Left ventricle myocardium superior (tissue), 1 donor: Measurements from ENCODE around the gene CAMTA2. TPM values are rescaled to one million over a fixed set of nuclear protein-coding genes. Genes with fewer than 3 reads are reported as not detected.

Experiments
- microRNA-seq: library from miRNA; unstranded; fragments of <30 nt; microRNA quantifications from one replicate; pipeline ENCODE4 v1.2.0, GENCODE V29; 2020; ENCODE audit warnings: borderline number of aligned reads
- total RNA-seq: library from RNA; stranded (reverse); fragmentation: NEBNext Ultra II Directional; extraction: Animal tissue kit (Norgen Biotek cat#: 25700); gene quantifications from one replicate; pipeline ENCODE4 v1.2.1, GENCODE V29; 2021
- donor health status: DM: no; HTN: yes; CAD: no; lungs with severe emphysema.

The CAMTA2 gene
- total RNA-seq, 1 donor from 2014 or later, result 35.9 TPM

Small RNA genes within 50 kb of the gene (microRNA-seq; reads per million reads assigned to microRNA genes)
- gene MIR6864 (not detected), gene MIR6865 (not detected)

Other genes with a start within 250 kb of the CAMTA2 start
- 0.20 TPM for gene ZMYND15, start 247.8 kb downstream of the CAMTA2 start, total RNA-seq
- 3.5 TPM for gene CXCL16, start 247.7 kb downstream of the CAMTA2 start, total RNA-seq
- not detected for gene TM4SF5, start 215.8 kb downstream of the CAMTA2 start, total RNA-seq
- gene VMO1, start 201.3 kb downstream of the CAMTA2 start, total RNA-seq, result 0.69 TPM
- not detected for gene GLTPD2, start 198.7 kb downstream of the CAMTA2 start, total RNA-seq
- gene PSMB6, start 191.5 kb downstream of the CAMTA2 start, total RNA-seq, result 199 TPM
- gene PLD2, start 180.5 kb downstream of the CAMTA2 start, total RNA-seq, result 13.3 TPM
- gene MINK1, start 154.3 kb downstream of the CAMTA2 start, total RNA-seq, result 52.2 TPM
- 0.64 TPM for gene C17orf107, start 88.1 kb downstream of the CAMTA2 start, total RNA-seq
- gene CHRNE, start 84.6 kb downstream of the CAMTA2 start, total RNA-seq, result 0.50 TPM
- not detected for gene GP1BA, start 55.4 kb downstream of the CAMTA2 start, total RNA-seq
- 246 TPM for gene SLC25A11, start 47.6 kb downstream of the CAMTA2 start, total RNA-seq
- gene RNF167, start 47.4 kb downstream of the CAMTA2 start, total RNA-seq, result 104 TPM
- 193 TPM for gene PFN1, start 39.1 kb downstream of the CAMTA2 start, total RNA-seq
- gene ENO3, start 36.6 kb downstream of the CAMTA2 start, total RNA-seq, result 670 TPM
- gene SPAG7, start 19.9 kb downstream of the CAMTA2 start, total RNA-seq, result 151 TPM
- 3.2 TPM for gene INCA1, start 9.8 kb upstream of the CAMTA2 start, total RNA-seq
- 747 TPM for gene KIF1C, start 10.3 kb upstream of the CAMTA2 start, total RNA-seq
- gene SLC52A1, start 47.8 kb upstream of the CAMTA2 start, total RNA-seq, result not detected
- 11.1 TPM for gene ZFP3, start 90.8 kb upstream of the CAMTA2 start, total RNA-seq
- 2.6 TPM for gene ZNF232, start 124.2 kb upstream of the CAMTA2 start, total RNA-seq
- gene USP6, start 128.4 kb upstream of the CAMTA2 start, total RNA-seq, result 0.15 TPM
- 7.5 TPM for gene ZNF594, start 204.2 kb upstream of the CAMTA2 start, total RNA-seq
- gene SCIMP, start 247.2 kb upstream of the CAMTA2 start, total RNA-seq, result 1.2 TPM